Measurements from ENCODE around the gene TSC2.
"Not testable (repeated sequence)": the region's sequence is repeated elsewhere in the genome, so short reads cannot be mapped to it uniquely, and the experiment has no call there.

Gene TSC2

GRCh38 chr16:2009791-2010510 lies 37.8 kb upstream of the TSC2 start, which contains the start of gene ZNF598:
ZNF598 (minus strand) TSS chr16:2009821.
- Histone ChIP-seq H3K36me3 (ENCODE audit: control insufficient read depth in 4 of 4, insufficient read depth in 4 of 4, low read length in 3 of 4) (peaks cover 0 to 21% (median under 1%) of the 10 kb centered on the region in 4 experiments), H3K4me3 (ENCODE audit: control insufficient read depth in 1 of 7, extremely low read depth in 1 of 7, insufficient read depth in 4 of 7, low read depth in 2 of 7, low read length in 6 of 7) (peak within 1 kb of the TSS; percentile 47 to 91 (median 84)), H3K9me3 (ENCODE audit: control extremely low read depth in 1 of 5, control insufficient read depth in 4 of 5, insufficient read depth in 2 of 5, low read depth in 1 of 5, low read length in 4 of 5) (no peaks in the 10 kb centered on the region), H3K27me3 (replicated peaks in 2 of 5; ENCODE audit: control insufficient read depth in 4 of 5, insufficient read depth in 5 of 5, low read length in 4 of 5) (no peaks in the 10 kb centered on the region), H3K27ac (ENCODE audit: insufficient read depth in 1 of 2, low read depth in 1 of 2, low read length in 2 of 2, poor library complexity in 1 of 2, severe bottlenecking in 2 of 2) (peak within 1 kb of the TSS; percentile 72 to 91), H3K4me1 (ENCODE audit: control extremely low read depth in 1 of 4, control insufficient read depth in 4 of 4, insufficient read depth in 4 of 4, low read length in 3 of 4) (peaks cover 7 to 53% (median 49%) of the 10 kb centered on the region in 4 experiments)
- CTCF ChIA-PET, result no interaction called here
- DNase-seq, result peak; percentile 85 to 88 (median 87)
- 3% methylated on average over 52 of the region's 52 CpGs for WGBS (ENCODE audit: insufficient coverage)
- POLR2A ChIA-PET, result interaction anchor here (0.9 kb wide), 1 partner anchor 45 kb away, joined by 4 read pairs; the partner anchor contains the start of gene RPS2

- peaks cover 7 to 35% (median 32%) of the 10 kb centered on the region in 4 experiments for H3K4me1 ChIP-seq (ENCODE audit: control extremely low read depth in 1 of 4, control insufficient read depth in 4 of 4, insufficient read depth in 4 of 4, low read length in 3 of 4)
- H3K4me3 ChIP-seq (ENCODE audit: control insufficient read depth in 1 of 7, extremely low read depth in 1 of 7, insufficient read depth in 4 of 7, low read depth in 2 of 7, low read length in 6 of 7); H3K27ac ChIP-seq (ENCODE audit: insufficient read depth in 1 of 2, low read depth in 1 of 2, low read length in 2 of 2, poor library complexity in 1 of 2, severe bottlenecking in 2 of 2); H3K9me3 ChIP-seq (ENCODE audit: control extremely low read depth in 1 of 5, control insufficient read depth in 4 of 5, insufficient read depth in 2 of 5, low read depth in 1 of 5, low read length in 4 of 5); H3K27me3 ChIP-seq (replicated peaks in 2 of 5; ENCODE audit: control insufficient read depth in 4 of 5, insufficient read depth in 5 of 5, low read length in 4 of 5); POLR2A ChIA-PET; DNase-seq: not testable (repeated sequence)
- 50% methylated on average over 2 of the region's 9 CpGs for WGBS (ENCODE audit: insufficient coverage)
- peaks cover 0 to 12% (median under 1%) of the 10 kb centered on the region in 4 experiments for H3K36me3 ChIP-seq (ENCODE audit: control insufficient read depth in 4 of 4, insufficient read depth in 4 of 4, low read length in 3 of 4)
- CTCF ChIA-PET, result interaction anchor here (0.9 to 2.1 kb wide), 4 partner anchors 11 to 192 kb away, joined by 4 to 6 read pairs (median 4); no protein-coding TSS in a partner anchor
Observed at GRCh38 chr16:2011726-2012125, 36.1 kb upstream of the TSC2 start.

- DNase-seq, result no peak
- no peaks in the 10 kb centered on the region for H3K36me3 ChIP-seq (ENCODE audit: control insufficient read depth in 4 of 4, insufficient read depth in 4 of 4, low read length in 3 of 4)
- no peak overlapping the region for H3K4me3 ChIP-seq (ENCODE audit: control insufficient read depth in 1 of 7, extremely low read depth in 1 of 7, insufficient read depth in 4 of 7, low read depth in 2 of 7, low read length in 6 of 7)
- no peak overlapping the region for H3K27ac ChIP-seq (ENCODE audit: insufficient read depth in 1 of 2, low read depth in 1 of 2, low read length in 2 of 2, poor library complexity in 1 of 2, severe bottlenecking in 2 of 2)
- ChIA-PET CTCF (interaction anchor here (1.2 to 1.5 kb wide), 2 partner anchors 10 to 19 kb away, joined by 3 to 7 read pairs; no protein-coding TSS in a partner anchor), POLR2A (no interaction called here)
- H3K4me1 ChIP-seq (ENCODE audit: control extremely low read depth in 1 of 4, control insufficient read depth in 4 of 4, insufficient read depth in 4 of 4, low read length in 3 of 4), result peaks cover 7 to 17% (median 14%) of the 10 kb centered on the region in 4 experiments
- peaks cover 0 to 4% (median 0%) of the 10 kb centered on the region in 5 experiments for H3K27me3 ChIP-seq (replicated peaks in 2 of 5; ENCODE audit: control insufficient read depth in 4 of 5, insufficient read depth in 5 of 5, low read length in 4 of 5)
- no peaks in the 10 kb centered on the region for H3K9me3 ChIP-seq (ENCODE audit: control extremely low read depth in 1 of 5, control insufficient read depth in 4 of 5, insufficient read depth in 2 of 5, low read depth in 1 of 5, low read length in 4 of 5)
- 98% methylated on average over 12 of the region's 15 CpGs for WGBS (ENCODE audit: insufficient coverage)
Observed at GRCh38 chr16:2013527-2013926, 34.3 kb upstream of the TSC2 start.

GRCh38 chr16:2015117-2015946 lies 32.5 kb upstream of the TSC2 start:
- Histone ChIP-seq H3K27ac (ENCODE audit: insufficient read depth in 1 of 2, low read depth in 1 of 2, low read length in 2 of 2, poor library complexity in 1 of 2, severe bottlenecking in 2 of 2) (no peak overlapping the region), H3K9me3 (ENCODE audit: control extremely low read depth in 1 of 5, control insufficient read depth in 4 of 5, insufficient read depth in 2 of 5, low read depth in 1 of 5, low read length in 4 of 5) (no peaks in the 10 kb centered on the region), H3K27me3 (replicated peaks in 2 of 5; ENCODE audit: control insufficient read depth in 4 of 5, insufficient read depth in 5 of 5, low read length in 4 of 5) (peaks cover 0 to 20% (median 7%) of the 10 kb centered on the region in 5 experiments), H3K4me1 (ENCODE audit: control extremely low read depth in 1 of 4, control insufficient read depth in 4 of 4, insufficient read depth in 4 of 4, low read length in 3 of 4) (peaks cover 2 to 17% (median 14%) of the 10 kb centered on the region in 4 experiments), H3K36me3 (ENCODE audit: control insufficient read depth in 4 of 4, insufficient read depth in 4 of 4, low read length in 3 of 4) (no peaks in the 10 kb centered on the region), H3K4me3 (ENCODE audit: control insufficient read depth in 1 of 7, extremely low read depth in 1 of 7, insufficient read depth in 4 of 7, low read depth in 2 of 7, low read length in 6 of 7) (no peak overlapping the region)
- POLR2A ChIA-PET, result no interaction called here
- DNase-seq, result no peak
- 97% methylated on average over 16 of the region's 24 CpGs for WGBS (ENCODE audit: insufficient coverage)
- CTCF ChIA-PET, result interaction anchor here (0.9 to 1.6 kb wide), 2 partner anchors 10 to 126 kb away, joined by 3 to 5 read pairs; no protein-coding TSS in a partner anchor

GRCh38 chr16:2015947-2016208 lies 31.9 kb upstream of the TSC2 start:
- 95% methylated on average over 6 of the region's 7 CpGs for WGBS (ENCODE audit: insufficient coverage)
- Histone ChIP-seq H3K27me3 (replicated peaks in 2 of 5; ENCODE audit: control insufficient read depth in 4 of 5, insufficient read depth in 5 of 5, low read length in 4 of 5) (peaks cover 0 to 25% (median 7%) of the 10 kb centered on the region in 5 experiments), H3K9me3 (ENCODE audit: control extremely low read depth in 1 of 5, control insufficient read depth in 4 of 5, insufficient read depth in 2 of 5, low read depth in 1 of 5, low read length in 4 of 5) (no peaks in the 10 kb centered on the region), H3K4me1 (ENCODE audit: control extremely low read depth in 1 of 4, control insufficient read depth in 4 of 4, insufficient read depth in 4 of 4, low read length in 3 of 4) (peaks cover 0 to 19% (median 15%) of the 10 kb centered on the region in 4 experiments), H3K27ac (ENCODE audit: insufficient read depth in 1 of 2, low read depth in 1 of 2, low read length in 2 of 2, poor library complexity in 1 of 2, severe bottlenecking in 2 of 2) (no peak overlapping the region), H3K4me3 (ENCODE audit: control insufficient read depth in 1 of 7, extremely low read depth in 1 of 7, insufficient read depth in 4 of 7, low read depth in 2 of 7, low read length in 6 of 7) (no peak overlapping the region), H3K36me3 (ENCODE audit: control insufficient read depth in 4 of 4, insufficient read depth in 4 of 4, low read length in 3 of 4) (no peaks in the 10 kb centered on the region)
- ChIA-PET CTCF (interaction anchor here (0.9 to 1.3 kb wide), 4 partner anchors 9 to 132 kb away, joined by 3 to 6 read pairs (median 6); no protein-coding TSS in a partner anchor), POLR2A (no interaction called here)
- DNase-seq, result no peak

- Histone ChIP-seq H3K4me1 (ENCODE audit: control extremely low read depth in 1 of 4, control insufficient read depth in 4 of 4, insufficient read depth in 4 of 4, low read length in 3 of 4) (peaks cover 0 to 19% (median 15%) of the 10 kb centered on the region in 4 experiments), H3K9me3 (ENCODE audit: control extremely low read depth in 1 of 5, control insufficient read depth in 4 of 5, insufficient read depth in 2 of 5, low read depth in 1 of 5, low read length in 4 of 5) (no peaks in the 10 kb centered on the region), H3K4me3 (ENCODE audit: control insufficient read depth in 1 of 7, extremely low read depth in 1 of 7, insufficient read depth in 4 of 7, low read depth in 2 of 7, low read length in 6 of 7) (no peak overlapping the region), H3K36me3 (ENCODE audit: control insufficient read depth in 4 of 4, insufficient read depth in 4 of 4, low read length in 3 of 4) (no peaks in the 10 kb centered on the region), H3K27me3 (replicated peaks in 2 of 5; ENCODE audit: control insufficient read depth in 4 of 5, insufficient read depth in 5 of 5, low read length in 4 of 5) (peaks cover 0 to 29% (median 7%) of the 10 kb centered on the region in 5 experiments), H3K27ac (ENCODE audit: insufficient read depth in 1 of 2, low read depth in 1 of 2, low read length in 2 of 2, poor library complexity in 1 of 2, severe bottlenecking in 2 of 2) (no peak overlapping the region)
- 41% methylated on average over 6 of the region's 13 CpGs for WGBS (ENCODE audit: insufficient coverage)
- ChIA-PET CTCF (interaction anchor here (0.8 to 1.3 kb wide), 6 partner anchors 9 to 131 kb away, joined by 3 to 6 read pairs (median 4); no protein-coding TSS in a partner anchor), POLR2A (no interaction called here)
- DNase-seq, result peak in 2 of 3 donors; percentile 28 to 36
Observed at GRCh38 chr16:2016407-2016922, 31.3 kb upstream of the TSC2 start.
